Measurements from ENCODE around the gene GPR42.

The GPR42 gene

GRCh38 chr19:35370722-35371121, at the start of gene GPR42:
TSS of gene GPR42 (plus strand) at chr19:35371068. CDS start at chr19:35371360, 292 bp downstream.
- DNase-seq: no peak

GRCh38 chr19:35321291-35321690, 49.6 kb upstream of the GPR42 start:
- no peak for DNase-seq

DNA sequence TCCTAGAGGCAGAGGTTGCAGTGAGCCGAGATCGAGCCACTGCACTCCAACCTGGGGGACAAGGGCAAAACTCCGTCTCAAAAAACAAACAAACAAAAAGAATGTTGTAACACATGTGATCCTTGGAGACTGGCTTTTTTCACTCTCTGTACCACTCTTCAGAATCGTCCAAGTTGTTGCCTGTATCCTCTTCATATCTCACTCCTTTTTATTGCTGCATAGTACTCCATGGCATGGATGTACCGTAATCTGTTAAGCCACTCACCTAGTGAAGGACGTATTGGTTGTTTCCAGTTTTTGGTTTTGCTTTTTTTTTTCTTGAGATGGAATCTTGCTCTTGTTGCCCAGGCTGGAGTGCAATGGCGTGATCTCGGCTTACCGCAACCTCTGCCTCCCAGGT, 48.9 kb upstream of the GPR42 start:
- no peak for DNase-seq

- DNase-seq: no peak
Observed at GRCh38 chr19:35327642-35328041, 43.2 kb upstream of the GPR42 start.

DNA sequence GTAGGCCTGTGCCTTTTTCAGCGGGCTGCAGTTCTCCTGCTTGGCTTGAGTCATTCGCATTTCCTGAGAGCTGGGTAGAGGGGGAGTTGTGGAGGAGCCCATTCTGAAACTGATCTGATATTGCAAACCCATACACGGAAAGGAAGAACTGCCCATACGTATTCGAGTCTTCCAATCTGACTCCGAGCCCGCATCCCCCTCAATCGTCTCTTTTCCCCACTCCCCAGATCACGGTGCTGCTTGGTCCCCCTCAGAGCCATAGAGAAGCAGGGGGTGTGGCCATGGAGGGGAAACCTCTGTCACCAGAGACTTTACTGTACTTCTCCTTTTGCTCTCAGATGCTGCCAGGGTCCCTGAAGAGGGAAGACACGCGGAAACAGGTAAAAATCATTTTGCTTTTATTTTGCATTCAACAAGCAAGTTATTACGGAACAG, 42.0 kb upstream of the GPR42 start, which contains the start of gene CD22:
CD22 (plus strand) TSS at position 337 of the 435 bp plus-strand sequence. CDS start 2,854 bp downstream, outside the sequence.
- DNase-seq: peak; percentile 39

DNA sequence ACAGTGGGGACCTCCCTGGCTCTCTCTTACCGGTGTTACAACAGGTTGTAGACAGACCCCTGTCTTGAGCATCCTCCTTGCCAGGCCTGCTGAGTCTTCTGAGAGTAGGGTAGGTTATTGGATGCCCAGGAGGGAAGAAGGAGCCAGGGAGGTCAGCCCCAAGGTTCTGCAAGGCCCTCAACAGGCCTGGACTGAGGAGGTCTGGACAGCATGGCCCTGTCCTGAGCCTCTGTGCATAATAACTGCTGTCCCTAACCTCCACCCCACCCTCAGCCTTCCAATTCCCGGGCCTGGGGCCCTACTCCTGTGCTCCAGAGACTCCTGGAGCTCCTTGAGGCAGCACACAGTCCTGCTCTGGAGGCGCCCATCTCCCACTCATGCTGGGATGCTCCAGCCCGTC, 41.5 kb upstream of the GPR42 start:
- DNase-seq: no peak

DNA sequence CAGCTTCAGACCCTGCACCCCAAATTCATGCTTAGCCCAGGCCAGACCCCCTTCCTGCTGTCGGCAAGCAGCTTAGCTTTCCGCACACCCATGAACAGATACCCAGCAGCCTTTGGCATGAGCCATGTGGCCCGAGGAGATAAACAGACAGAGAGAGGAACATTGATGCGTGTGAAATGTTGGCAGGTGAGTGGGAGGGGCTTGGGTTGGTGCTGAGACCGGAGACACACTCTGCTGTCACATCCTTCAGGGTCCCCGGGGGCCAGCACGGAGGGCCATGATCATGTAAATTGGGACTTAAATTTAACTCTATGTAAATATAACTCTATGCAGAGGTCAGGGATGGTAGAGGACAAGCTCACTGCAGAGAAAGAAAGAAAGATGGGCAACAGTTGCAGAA, 40.4 kb upstream of the GPR42 start:
- no peak for DNase-seq

- DNase-seq: no peak
Observed at GRCh38 chr19:35331551-35332214, 39.2 kb upstream of the GPR42 start.

- peak; percentile 58 for DNase-seq
Observed at GRCh38 chr19:35332817-35333216, 38.1 kb upstream of the GPR42 start.

DNA sequence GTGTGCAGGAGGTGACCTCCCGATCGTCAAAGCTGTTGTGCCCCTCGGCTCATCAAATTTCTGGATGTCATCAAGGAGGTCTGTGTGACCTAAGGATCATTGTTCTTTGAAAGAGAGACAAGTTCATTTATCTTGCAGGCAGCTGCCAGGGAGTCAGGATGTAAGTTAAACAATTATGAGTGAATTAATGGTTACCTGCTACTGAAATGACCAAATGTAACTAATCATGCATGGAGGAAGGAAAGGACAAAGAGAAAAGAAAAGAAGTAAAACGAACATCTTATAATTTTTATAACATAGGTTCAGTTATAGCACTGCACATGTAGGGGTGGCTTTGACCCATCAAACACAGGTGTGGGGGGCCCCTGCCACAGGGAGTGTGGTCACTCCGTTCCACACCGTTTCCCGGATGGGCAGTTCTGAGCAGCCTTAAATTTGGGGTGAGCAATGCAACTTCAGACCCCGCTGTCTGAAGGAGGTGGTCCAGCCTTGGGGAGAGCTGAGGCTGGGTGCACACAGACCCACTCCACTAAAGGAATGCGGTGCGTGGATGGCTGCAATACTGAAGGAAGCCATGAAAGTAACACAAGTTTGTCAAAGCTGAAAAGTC, 36.6 kb upstream of the GPR42 start:
- DNase-seq: no peak

GRCh38 chr19:35336166-35336955, 34.5 kb upstream of the GPR42 start:
- DNase-seq: no peak

DNA sequence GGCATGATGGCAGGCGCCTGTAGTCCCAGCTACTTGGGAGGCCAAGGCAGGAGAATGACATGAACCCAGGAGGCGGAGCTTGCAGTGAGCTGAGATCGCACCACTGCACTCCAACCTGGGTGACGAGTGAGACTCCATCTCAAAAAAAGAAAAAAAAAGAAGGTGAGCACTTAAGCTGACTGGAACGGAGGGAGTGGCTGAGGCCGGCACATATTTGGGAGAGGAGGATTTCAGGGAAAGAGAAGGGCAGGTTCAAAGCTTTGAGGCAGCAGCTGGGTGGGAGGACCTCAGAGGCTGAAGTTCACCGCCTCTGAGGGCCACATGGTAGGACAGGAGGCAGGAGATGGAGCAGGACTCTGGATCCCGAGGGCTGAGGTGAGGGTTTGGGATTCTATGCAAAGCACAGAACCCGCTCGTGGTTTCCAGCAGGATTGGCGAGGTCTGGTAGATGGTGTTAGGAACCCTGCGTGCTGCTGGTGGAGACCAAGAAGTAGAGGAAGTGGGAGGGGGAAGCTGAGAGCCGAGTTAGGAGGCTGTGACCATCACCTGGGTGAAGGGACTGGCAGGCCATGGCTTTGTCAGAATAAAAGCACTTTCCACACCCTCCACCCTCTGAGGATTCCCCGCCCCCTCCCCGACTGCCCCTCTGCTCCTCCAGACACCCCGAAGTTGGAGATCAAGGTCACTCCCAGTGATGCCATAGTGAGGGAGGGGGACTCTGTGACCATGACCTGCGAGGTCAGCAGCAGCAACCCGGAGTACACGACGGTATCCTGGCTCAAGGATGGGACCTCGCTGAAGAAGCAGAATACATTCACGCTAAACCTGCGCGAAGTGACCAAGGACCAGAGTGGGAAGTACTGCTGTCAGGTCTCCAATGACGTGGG, 33.5 kb upstream of the GPR42 start:
- no peak for DNase-seq

DNA sequence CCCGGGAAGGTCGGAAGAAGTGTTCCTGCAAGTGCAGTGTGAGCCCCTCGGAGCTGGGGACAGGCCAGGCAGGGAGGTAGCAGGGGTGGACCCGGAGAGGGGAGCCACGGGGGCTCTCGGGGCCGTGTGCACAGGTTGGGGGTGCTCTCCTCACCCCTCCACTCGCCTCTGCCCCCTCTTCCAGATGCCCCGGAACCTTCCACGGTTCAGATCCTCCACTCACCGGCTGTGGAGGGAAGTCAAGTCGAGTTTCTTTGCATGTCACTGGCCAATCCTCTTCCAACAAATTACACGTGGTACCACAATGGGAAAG, 32.9 kb upstream of the GPR42 start:
- DNase-seq: no peak

DNA sequence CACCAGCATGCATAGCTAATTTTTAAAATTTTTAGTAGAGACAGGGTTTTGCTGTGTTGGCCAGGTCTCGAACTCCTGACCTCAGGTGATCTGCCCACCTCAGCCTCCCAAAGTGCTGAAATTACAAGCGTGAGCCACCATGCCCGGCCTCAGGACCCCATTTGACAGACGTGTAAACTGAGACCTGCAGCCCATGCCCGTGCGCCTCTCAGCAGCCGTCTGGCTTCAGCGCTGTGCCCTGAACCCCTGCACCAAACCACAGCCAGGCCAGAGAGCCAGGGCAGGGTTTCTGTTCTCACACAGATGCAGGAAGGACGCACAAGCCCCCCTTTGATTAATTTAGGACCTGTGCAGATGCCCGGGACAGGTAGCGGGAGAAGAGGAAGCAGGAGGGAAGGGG, 30.4 kb upstream of the GPR42 start:
- no peak for DNase-seq

DNA sequence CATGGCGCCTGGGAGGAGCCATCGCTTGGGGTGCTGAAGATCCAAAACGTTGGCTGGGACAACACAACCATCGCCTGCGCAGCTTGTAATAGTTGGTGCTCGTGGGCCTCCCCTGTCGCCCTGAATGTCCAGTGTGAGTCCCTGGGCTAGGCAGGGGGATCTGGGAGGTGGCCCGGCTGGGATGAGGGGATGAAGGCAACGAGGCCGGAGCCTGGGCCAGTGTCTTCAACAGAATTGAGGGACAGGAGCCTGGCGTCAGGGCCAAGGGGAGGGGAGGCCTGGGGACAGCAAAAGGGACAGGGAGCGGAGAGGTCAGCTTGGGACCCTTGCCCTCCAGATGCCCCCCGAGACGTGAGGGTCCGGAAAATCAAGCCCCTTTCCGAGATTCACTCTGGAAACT, 29.9 kb upstream of the GPR42 start:
- DNase-seq: no peak

DNA sequence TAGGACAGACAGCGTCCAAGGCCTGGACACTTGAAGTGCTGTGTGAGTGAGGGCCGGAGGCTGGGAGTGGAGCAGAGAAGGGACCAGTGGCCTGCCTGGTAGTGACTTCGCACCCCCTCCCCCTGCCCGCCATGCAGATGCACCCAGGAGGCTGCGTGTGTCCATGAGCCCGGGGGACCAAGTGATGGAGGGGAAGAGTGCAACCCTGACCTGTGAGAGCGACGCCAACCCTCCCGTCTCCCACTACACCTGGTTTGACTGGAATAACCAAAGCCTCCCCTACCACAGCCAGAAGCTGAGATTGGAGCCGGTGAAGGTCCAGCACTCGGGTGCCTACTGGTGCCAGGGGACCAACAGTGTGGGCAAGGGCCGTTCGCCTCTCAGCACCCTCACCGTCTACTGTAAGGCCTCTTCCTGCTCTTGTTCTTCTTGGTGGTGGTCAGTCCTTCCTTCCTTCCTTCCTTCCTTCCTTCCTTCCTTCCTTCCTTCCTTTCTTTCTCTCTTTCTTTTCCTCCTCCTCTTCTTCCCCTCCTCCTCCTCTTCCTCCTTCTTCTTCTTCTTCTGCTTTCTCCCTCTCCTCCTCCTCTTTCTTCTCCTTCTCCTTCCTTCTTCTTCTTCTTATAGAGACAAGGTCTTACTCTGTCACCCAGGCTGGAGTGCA, 29.2 kb upstream of the GPR42 start:
- no peak for DNase-seq

GRCh38 chr19:35342430-35342829, 28.4 kb upstream of the GPR42 start:
- no peak for DNase-seq

DNA sequence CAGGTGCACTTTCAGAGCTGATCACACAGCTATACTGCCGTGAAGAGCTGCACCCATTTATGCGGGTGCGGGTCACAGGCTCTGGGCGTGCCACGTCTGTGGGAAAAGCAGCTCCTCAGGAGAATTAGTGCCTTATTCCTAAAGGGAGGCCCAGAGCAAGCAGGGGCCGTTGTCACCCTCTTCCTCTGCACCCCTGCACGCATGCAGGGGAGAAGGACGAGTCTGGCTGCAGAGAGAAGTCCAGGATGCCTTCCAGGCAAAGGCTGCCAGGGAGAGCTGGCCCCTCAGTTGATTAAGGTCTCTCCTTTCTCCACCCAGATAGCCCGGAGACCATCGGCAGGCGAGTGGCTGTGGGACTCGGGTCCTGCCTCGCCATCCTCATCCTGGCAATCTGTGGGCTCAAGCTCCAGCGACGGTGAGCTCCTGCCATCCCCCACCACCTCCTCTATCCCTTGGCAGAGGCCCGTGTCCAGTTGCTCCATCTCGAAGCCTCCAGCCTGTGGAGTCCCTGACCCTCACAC, 26.3 kb upstream of the GPR42 start:
- DNase-seq: peak; percentile 21

- no peak for DNase-seq
Observed at GRCh38 chr19:35345671-35346111, 25.2 kb upstream of the GPR42 start.

DNA sequence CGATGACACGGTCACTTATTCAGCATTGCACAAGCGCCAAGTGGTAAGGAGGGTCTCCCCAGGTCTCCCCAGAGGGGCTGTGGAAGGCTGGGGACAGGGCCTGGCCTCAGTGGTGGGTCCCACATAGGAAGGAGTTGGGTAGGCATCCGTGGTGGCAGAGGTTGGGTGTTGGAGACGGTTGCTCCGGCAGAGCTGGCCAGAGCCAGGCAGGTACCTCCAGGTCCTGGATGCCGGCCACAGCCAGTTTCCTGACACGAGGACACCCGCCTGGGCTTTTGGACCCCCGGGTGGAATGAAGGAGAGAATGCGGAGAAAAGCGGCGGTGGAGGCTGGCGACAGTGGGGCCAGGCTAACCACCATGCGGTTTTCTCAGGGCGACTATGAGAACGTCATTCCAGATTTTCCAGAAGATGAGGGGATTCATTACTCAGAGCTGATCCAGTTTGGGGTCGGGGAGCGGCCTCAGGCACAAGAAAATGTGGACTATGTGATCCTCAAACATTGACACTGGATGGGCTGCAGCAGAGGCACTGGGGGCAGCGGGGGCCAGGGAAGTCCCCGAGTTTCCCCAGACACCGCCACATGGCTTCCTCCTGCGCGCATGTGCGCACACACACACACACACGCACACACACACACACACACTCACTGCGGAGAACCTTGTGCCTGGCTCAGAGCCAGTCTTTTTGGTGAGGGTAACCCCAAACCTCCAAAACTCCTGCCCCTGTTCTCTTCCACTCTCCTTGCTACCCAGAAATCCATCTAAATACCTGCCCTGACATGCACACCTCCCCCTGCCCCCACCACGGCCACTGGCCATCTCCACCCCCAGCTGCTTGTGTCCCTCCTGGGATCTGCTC, 24.4 kb upstream of the GPR42 start:
- peak; percentile 84 for DNase-seq
